H1 (cell line): ENCODE measurements around the gene MBD4. TPM values are rescaled to one million over a fixed set of nuclear protein-coding genes. Genes with fewer than 3 reads are reported as not detected.

Source experiments
- CTCF ChIA-PET: fragments of 300-600 bp; sonication (Branson Sonifier 250); formaldehyde crosslinking; loops from one replicate; lab custom pipeline; 2021; ENCODE audit not compliant: partially characterized antibody; lab: Charles Lee
- POLR2A ChIA-PET: fragments of 300-600 bp; sonication (Branson Sonifier 250); formaldehyde crosslinking; loops from one replicate; lab custom pipeline; 2021; ENCODE audit warnings: inconsistent platforms; ENCODE audit not compliant: partially characterized antibody; lab: Charles Lee
- DNase-seq, 2 experiments: peaks; one replicate each; pipeline versions ENCODE4 v3.0.0 to v3.0.0-alpha.2; 2010 to 2022; ENCODE audit warnings: low spot score in 2 of 2, low read depth in 1 of 2, mixed read lengths in 1 of 2
- FAIRE-seq: peaks from 2 replicates; lab custom pipeline; 2011; peaks lifted over from hg19 to GRCh38; lab: Jason Lieb, UNC
- H2AFZ ChIP-seq: 2 replicates; pipeline ENCODE4 v1.8.1; 2012; ENCODE audit warnings: low read length, inconsistent platforms
- H2AK5ac ChIP-seq: 2 replicates; pipeline ENCODE4 v1.6.1; 2013; ENCODE audit warnings: low read depth, low read length
- H2BK120ac ChIP-seq: replicated peaks from 2 replicates; pipeline ENCODE3; 2013; ENCODE audit warnings: low read depth, low read length, inconsistent platforms
- H2BK12ac ChIP-seq: 2 replicates; pipeline ENCODE4 v1.6.1; 2013; ENCODE audit warnings: low read depth, low read length
- H2BK15ac ChIP-seq: 2 replicates; pipeline ENCODE4 v1.6.1; 2013; ENCODE audit warnings: low read length
- H2BK20ac ChIP-seq: 2 replicates; pipeline ENCODE4 v1.6.1; 2013; ENCODE audit warnings: low read length
- H2BK5ac ChIP-seq: 2 replicates; pipeline ENCODE4 v1.6.1; 2013; ENCODE audit warnings: low read depth, low read length
- H3K14ac ChIP-seq: 2 replicates; pipeline ENCODE4 v1.6.1; 2013; ENCODE audit warnings: inconsistent platforms; ENCODE audit not compliant: insufficient read length
- H3K18ac ChIP-seq: 2 replicates; pipeline ENCODE4 v1.6.1; 2013; ENCODE audit warnings: low read length; ENCODE audit errors: extremely low read depth
- H3K23ac ChIP-seq: 2 replicates; pipeline ENCODE4 v1.6.1; 2013; ENCODE audit warnings: inconsistent platforms; ENCODE audit not compliant: insufficient read length
- H3K23me2 ChIP-seq: 2 replicates; pipeline ENCODE4 v1.6.1; 2013; ENCODE audit warnings: low read depth, low read length
- H3K27ac ChIP-seq: 2 replicates; pipeline ENCODE4 v1.6.1; 2011; ENCODE audit warnings: low read depth, low read length, inconsistent platforms
- H3K27me3 ChIP-seq, 4 experiments: replicated peaks in 1 of 4; 1 replicate in 1 of 4; 2 replicates in 3 of 4; pipeline versions ENCODE4 v1.6.1 to v1.8.1; 2011 to 2013; ENCODE audit warnings: low read length in 3 of 4, mild to moderate bottlenecking in 3 of 4, inconsistent platforms in 2 of 4, mixed read lengths in 2 of 4, moderate library complexity in 1 of 4; ENCODE audit not compliant: control insufficient read depth in 3 of 4, insufficient read depth in 3 of 4; ENCODE audit errors: extremely low read depth in 1 of 4
- H3K36me3 ChIP-seq, 4 experiments: 2 replicates each; pipeline versions ENCODE4 v1.6.1 to v1.8.1; 2011 to 2013; ENCODE audit warnings: mild to moderate bottlenecking in 4 of 4, low read length in 3 of 4, moderate library complexity in 2 of 4, control low read depth in 1 of 4, inconsistent platforms in 1 of 4; ENCODE audit not compliant: insufficient read depth in 4 of 4, control insufficient read depth in 2 of 4
- H3K4ac ChIP-seq: replicated peaks from 2 replicates; pipeline ENCODE3; 2013; ENCODE audit warnings: low read length, low read depth, mixed read lengths, inconsistent platforms; ENCODE audit not compliant: insufficient read length
- H3K4me1 ChIP-seq, 4 experiments: replicated peaks in 1 of 4; 1 replicate in 1 of 4; 2 replicates in 3 of 4; pipeline versions ENCODE4 v1.6.1 to v1.8.1; 2011 to 2013; ENCODE audit warnings: low read length in 3 of 4, inconsistent platforms in 2 of 4, mixed read lengths in 1 of 4; ENCODE audit not compliant: insufficient read depth in 4 of 4, control insufficient read depth in 3 of 4
- H3K4me2 ChIP-seq, 2 experiments: 2 replicates each; pipeline versions ENCODE4 v1.6.1 to v1.8.1; 2011 to 2013; ENCODE audit warnings: low read depth in 2 of 2, low read length in 2 of 2, control low read depth in 1 of 2, inconsistent platforms in 1 of 2, mild to moderate bottlenecking in 1 of 2; ENCODE audit not compliant: insufficient read depth in 1 of 2
- H3K4me3 ChIP-seq, 4 experiments: fragments of 200-600, 300-600 bp in 1 of 4; sonication (generic), shearing (Covaris generic), sonication (Bioruptor Twin) in 1 of 4; 2 replicates each; pipeline versions ENCODE4 v1.5.1 to v1.8.1; 2011 to 2016; ENCODE audit warnings: low read length in 4 of 4, low read depth in 3 of 4, control low read depth in 2 of 4, inconsistent platforms in 2 of 4, mild to moderate bottlenecking in 2 of 4, mixed read lengths in 1 of 4, moderate library complexity in 1 of 4; ENCODE audit not compliant: insufficient read depth in 2 of 4; ENCODE audit errors: extremely low read depth in 1 of 4
- H3K56ac ChIP-seq: replicated peaks from 2 replicates; pipeline ENCODE3; 2013; ENCODE audit warnings: low read depth, mild to moderate bottlenecking, mixed read lengths, low read length, inconsistent platforms; ENCODE audit not compliant: insufficient read length
- H3K79me1 ChIP-seq: 2 replicates; pipeline ENCODE4 v1.6.1; 2013; ENCODE audit warnings: low read depth, low read length, control low read depth
- H3K79me2 ChIP-seq, 2 experiments: 2 replicates each; pipeline versions ENCODE4 v1.6.1 to v1.8.1; 2012 to 2013; ENCODE audit warnings: low read length in 2 of 2, mild to moderate bottlenecking in 2 of 2, inconsistent platforms in 1 of 2; ENCODE audit not compliant: insufficient read depth in 2 of 2, control insufficient read depth in 1 of 2
- H3K9ac ChIP-seq, 4 experiments: replicated peaks in 1 of 4; 1 replicate in 1 of 4; 2 replicates in 3 of 4; pipeline versions ENCODE4 v1.6.1 to v1.8.1; 2011 to 2013; ENCODE audit warnings: low read depth in 3 of 4, low read length in 3 of 4, control low read depth in 2 of 4, mild to moderate bottlenecking in 2 of 4, moderate library complexity in 2 of 4, inconsistent platforms in 1 of 4; ENCODE audit errors: extremely low read depth in 1 of 4
- H3K9me3 ChIP-seq, 2 experiments: 2 replicates each; pipeline versions ENCODE4 v1.6.1 to v1.8.1; 2012 to 2013; ENCODE audit warnings: mild to moderate bottlenecking in 2 of 2, moderate library complexity in 2 of 2, control low read depth in 1 of 2, inconsistent platforms in 1 of 2, low read depth in 1 of 2, low read length in 1 of 2, mixed read lengths in 1 of 2; ENCODE audit not compliant: insufficient read depth in 2 of 2
- H4K20me1 ChIP-seq, 2 experiments: replicated peaks in 1 of 2; 2 replicates each; pipeline versions ENCODE3 to v1.8.1; 2011 to 2013; ENCODE audit warnings: inconsistent platforms in 2 of 2, low read length in 2 of 2, mild to moderate bottlenecking in 1 of 2; ENCODE audit not compliant: insufficient read depth in 2 of 2, control insufficient read depth in 1 of 2
- H4K5ac ChIP-seq: 2 replicates; pipeline ENCODE4 v1.6.1; 2013; ENCODE audit warnings: low read length, low read depth, mixed read lengths, inconsistent platforms; ENCODE audit not compliant: insufficient read length
- H4K8ac ChIP-seq: 2 replicates; pipeline ENCODE4 v1.8.0; 2013; ENCODE audit warnings: mild to moderate bottlenecking, moderate library complexity, low read length, inconsistent platforms; ENCODE audit not compliant: insufficient read depth; ENCODE audit errors: extremely low read depth
- H4K91ac ChIP-seq: replicated peaks from 2 replicates; pipeline ENCODE3; 2013; ENCODE audit warnings: low read length, mixed read lengths, inconsistent platforms; ENCODE audit not compliant: insufficient read length
- BACH1 ChIP-seq: IDR thresholded peaks from 2 replicates; pipeline ENCODE4 v1.6.1; 2012; ENCODE audit warnings: low read length, improper control_type of control experiment
- BCL11A ChIP-seq, 2 experiments: IDR thresholded peaks; one replicate each; pipeline ENCODE4 v1.6.1; 2011; ENCODE audit warnings: low read depth in 2 of 2, low read length in 2 of 2, mild to moderate bottlenecking in 2 of 2
- CBX5 ChIP-seq: fragments of 300-800, 300-1000 bp; sonication (generic); IDR thresholded peaks from 2 replicates; pipeline ENCODE4 v1.7.1; 2016; ENCODE audit warnings: antibody characterized with exemption, low read length, low read depth
- CBX8 ChIP-seq: fragments of 300-800, 300-1000 bp; sonication (generic); IDR thresholded peaks from 2 replicates; pipeline ENCODE4 v1.7.1; 2016; ENCODE audit warnings: low read depth, low read length, borderline replicate concordance
- CTBP2 ChIP-seq: IDR thresholded peaks from 2 replicates; pipeline ENCODE4 v1.7.0; 2011; ENCODE audit warnings: borderline replicate concordance, mild to moderate bottlenecking, moderate library complexity, mixed read lengths, low read length; ENCODE audit not compliant: insufficient read depth, insufficient read length
- FOSL1 ChIP-seq: IDR thresholded peaks from 2 replicates; pipeline ENCODE4 v1.6.1; 2011; ENCODE audit warnings: mild to moderate bottlenecking, low read depth, low read length, moderate library complexity; ENCODE audit not compliant: insufficient read depth
- KDM5A ChIP-seq: fragments of 200-600 bp; IDR thresholded peaks from 2 replicates; pipeline ENCODE4 v1.7.1; 2012; ENCODE audit warnings: mild to moderate bottlenecking, low read length, inconsistent platforms, mixed read lengths
- NRF1 ChIP-seq: IDR thresholded peaks from 2 replicates; pipeline ENCODE4 v1.6.1; 2011; ENCODE audit warnings: mild to moderate bottlenecking, low read depth, low read length, improper control_type of control experiment
- RAD21 ChIP-seq, 2 experiments: IDR thresholded peaks in 1 of 2; conservative IDR thresholded peaks in 1 of 2; 2 replicates each; pipeline ENCODE4 v1.6.1; 2011; ENCODE audit warnings: low read depth in 2 of 2, low read length in 2 of 2, improper control_type of control experiment in 1 of 2, inconsistent platforms in 1 of 2, mild to moderate bottlenecking in 1 of 2, moderate library complexity in 1 of 2
- SIN3A ChIP-seq, 2 experiments: IDR thresholded peaks in 1 of 2; conservative IDR thresholded peaks in 1 of 2; 2 replicates each; pipeline ENCODE4 v1.6.1; 2011 to 2012; ENCODE audit warnings: low read length in 2 of 2, improper control_type of control experiment in 1 of 2, low read depth in 1 of 2, mild to moderate bottlenecking in 1 of 2
- SIX5 ChIP-seq: IDR thresholded peaks from 2 replicates; pipeline ENCODE4 v1.6.1; 2011; ENCODE audit warnings: mild to moderate bottlenecking, low read depth, low read length
- SP2 ChIP-seq: IDR thresholded peaks from 2 replicates; pipeline ENCODE4 v1.6.1; 2012; ENCODE audit warnings: mild to moderate bottlenecking, low read length, inconsistent platforms
- TAF1 ChIP-seq: IDR thresholded peaks from 2 replicates; pipeline ENCODE4 v1.6.1; 2011; ENCODE audit warnings: mild to moderate bottlenecking, low read depth, low read length
- TCF12 ChIP-seq: IDR thresholded peaks from 2 replicates; pipeline ENCODE4 v1.6.1; 2011; ENCODE audit warnings: low read depth, mild to moderate bottlenecking, low read length
- ZNF274 ChIP-seq: IDR thresholded peaks from 2 replicates; pipeline ENCODE4 v1.7.0; 2012; ENCODE audit warnings: low read length, borderline replicate concordance; ENCODE audit errors: extremely low read depth
- WGBS, 2 experiments: shearing (Covaris generic) in 1 of 2; methylation state at CpG; one replicate each; pipeline versions ENCODE4 v1.1.6 to v1.1.7; 2013 to 2015; ENCODE audit warnings: low lambda C conversion rate in 2 of 2, mixed read lengths in 2 of 2, inconsistent platforms in 1 of 2, low coverage in 1 of 2, missing lambda C conversion rate in 1 of 2; ENCODE audit not compliant: insufficient replicate concordance in 2 of 2, insufficient coverage in 1 of 2, insufficient read length in 1 of 2; ENCODE audit errors: extremely low coverage in 1 of 2, missing lambda C conversion rate in 1 of 2; 5-methylcytosine and 5-hydroxymethylcytosine counted together
- polyA plus RNA-seq, 7 experiments: library from polyadenylated mRNA; depleted of rRNA in 3 of 7; stranded (reverse) in 5 of 7; unstranded in 2 of 7; fragments of >200 nt in 5 of 7; fragments of 200-250 nt in 2 of 7; gene quantifications; 1 replicate in 5 of 7; 2 replicates in 1 of 7; 4 replicates in 1 of 7; pipeline versions ENCODE4 v1.2.1 to v1.2.3, GENCODE V29; 2011 to 2013; ENCODE audit warnings: missing spikeins in 2 of 7, mixed read lengths in 2 of 7
- total RNA-seq: library from RNA; stranded (reverse); fragmentation: NEBNext Ultra II Directional; extraction: Animal tissue kit (Norgen Biotek cat#: 25700); gene quantifications from 2 replicates; pipeline ENCODE4 v1.2.1, GENCODE V29; 2021

MBD4 gene
- total and polyA plus RNA-seq, 2 of the 8 experiments (the other 6 are each of a cell fraction or from before 2014, with no cell fraction given): 11.2 to 35.8 TPM

- Histone ChIP-seq H2BK12ac (no peak overlapping the region), H3K4ac (no peak overlapping the region), H2BK20ac (no peak overlapping the region), H3K4me1 (peaks cover 0 to 9% (median 2%) of the 10 kb centered on the region in 4 experiments; a peak in 5 of 7 replicates), H3K36me3 (peaks cover 0 to 18% (median 7%) of the 10 kb centered on the region in 4 experiments; a peak in 6 of 8 replicates), H2BK15ac (no peak overlapping the region), H3K9ac (no peak overlapping the region), H3K4me2 (no peak overlapping the region), H3K23me2 (no peaks in the 10 kb centered on the region), H4K5ac (no peak overlapping the region), H3K56ac (no peak overlapping the region), H3K27ac (no peak overlapping the region), H3K9me3 (no peaks in the 10 kb centered on the region), H3K14ac (no peak overlapping the region), H3K18ac (no peak overlapping the region), H4K8ac (no peak overlapping the region), H3K27me3 (no peaks in the 10 kb centered on the region), H3K4me3 (no peak overlapping the region), H2BK120ac (no peak overlapping the region), H4K20me1 (no peaks in the 10 kb centered on the region), H3K79me2 (no peaks in the 10 kb centered on the region), H2BK5ac (no peak overlapping the region), H3K23ac (no peak overlapping the region), H2AFZ (no peak overlapping the region), H2AK5ac (no peak overlapping the region), H4K91ac (no peak overlapping the region), H3K79me1 (no peaks in the 10 kb centered on the region)
- 86% methylated on average over 1 of the region's 1 CpG; no CpG with 5 or more reads in 1 of the 2 experiments for WGBS, 2 experiments
- ChIA-PET POLR2A (no interaction called here), CTCF (interaction anchor here (1.0 to 2.2 kb wide), 2 partner anchors 22 to 137 kb away, joined by 3 to 5 read pairs; no protein-coding TSS in a partner anchor)
- no peak for FAIRE-seq
- no peak for DNase-seq
- TF ChIP-seq TCF12 (no peak), CBX5 (no peak), RAD21 (IDR thresholded peaks at IDR 0.05 in 1 of 2, conservative IDR thresholded peaks at IDR 0.05 in 1 of 2; ENCODE audit: low read depth in 2 of 2, low read length in 2 of 2) (no peak), CTBP2 (no peak), SIN3A (conservative IDR thresholded peaks at IDR 0.05 in 1 of 2, IDR thresholded peaks at IDR 0.05 in 1 of 2; ENCODE audit: low read depth in 1 of 2, low read length in 2 of 2) (no peak), BCL11A (IDR thresholded peaks at IDR 0.05; ENCODE audit: low read depth in 2 of 2, low read length in 2 of 2) (no peak), SP2 (no peak), TAF1 (no peak), FOSL1 (no peak), NRF1 (no peak), BACH1 (no peak), KDM5A (no peak), ZNF274 (no peak), CBX8 (no peak), SIX5 (no peak)
These were observed 14.0 kb upstream of the MBD4 start for GRCh38 chr3:129453732-129454131.
